RPMI7951 (cell line): ENCODE results near the gene MKRN1. TPM values are rescaled to one million over a fixed set of nuclear protein-coding genes. Genes with fewer than 3 reads are reported as not detected.
"Not testable (repeated sequence)": the region's sequence is repeated elsewhere in the genome, so short reads cannot be mapped to it uniquely, and the experiment has no call there.

Experiments used
- DNase-seq: peaks from one replicate; pipeline ENCODE4 v3.0.0-alpha.2; 2012; ENCODE audit warnings: low read depth
- total RNA-seq: library from RNA; depleted of rRNA; stranded (reverse); fragments of >200 nt; shearing (Covaris generic); gene quantifications from 2 replicates; pipeline ENCODE4 v1.2.3, GENCODE V29; 2014; rRNA removed

MKRN1 gene
- total RNA-seq, 1 experiment from 2014 or later, result 52.4 TPM

- no peak for DNase-seq
Observed at GRCh38 chr7:140439359-140439758, 39.9 kb downstream of the MKRN1 start.

GRCh38 chr7:140435252-140435895, 43.9 kb downstream of the MKRN1 start:
- peak; percentile 4 for DNase-seq

GRCh38 chr7:140433396-140433795, 45.9 kb downstream of the MKRN1 start:
- DNase-seq, result no peak

GRCh38 chr7:140426130-140426529, 53.2 kb downstream of the MKRN1 start:
- DNase-seq, result no peak

GRCh38 chr7:140425718-140426117, 53.6 kb downstream of the MKRN1 start:
- no peak for DNase-seq

- DNase-seq, result no peak
Observed at GRCh38 chr7:140423501-140423900, 55.8 kb downstream of the MKRN1 start.

GRCh38 chr7:140421521-140421920, 57.8 kb downstream of the MKRN1 start:
- no peak for DNase-seq

- DNase-seq, result no peak
Observed at GRCh38 chr7:140418653-140419052, 60.7 kb downstream of the MKRN1 start.

- DNase-seq, result not testable (repeated sequence)
Observed at GRCh38 chr7:140418156-140418472, 61.2 kb downstream of the MKRN1 start.

GRCh38 chr7:140417456-140418155, 61.7 kb downstream of the MKRN1 start:
- DNase-seq, result no peak

- DNase-seq, result no peak
Observed at GRCh38 chr7:140416560-140416959, 62.7 kb downstream of the MKRN1 start.

GRCh38 chr7:140415816-140416215, 63.5 kb downstream of the MKRN1 start:
- DNase-seq, result not testable (repeated sequence)

GRCh38 chr7:140415361-140415760, 63.9 kb downstream of the MKRN1 start:
- DNase-seq, result no peak

GRCh38 chr7:140404565-140405065, 74.7 kb downstream of the MKRN1 start:
- DNase-seq, result peak; percentile 18

- no peak for DNase-seq
Observed at GRCh38 chr7:140403878-140404564, 75.3 kb downstream of the MKRN1 start, which contains the start of gene RAB19. Gene RAB19, plus strand, starts transcription at chr7:140404058. Its CDS starts 3,589 bp downstream, at chr7:140407647.

Other genes starting within 250 kb of the MKRN1 start
- gene SLC37A3, start 81.0 kb downstream of the MKRN1 start, total RNA-seq, result 22.1 and 26.8 TPM in 2 replicates
- not detected in 2 replicates for gene RAB19, start 75.4 kb downstream of the MKRN1 start, total RNA-seq
- gene DENND2A, start 161.3 kb upstream of the MKRN1 start, total RNA-seq, result 26.9 and 29.6 TPM in 2 replicates
- 16.2 and 16.8 TPM in 2 replicates for gene ADCK2, start 193.4 kb upstream of the MKRN1 start, total RNA-seq
- 333 and 473 TPM in 2 replicates for gene NDUFB2, start 217.2 kb upstream of the MKRN1 start, total RNA-seq